SK-N-SH treated with all-trans-retinoic acid at 6 μM for 48 hours (cell line): Measurements from ENCODE around the gene ACVR1B.

ENCODE experiments used
- CREB5 ChIP-seq: fragments of 250-450 bp; sonication (Bioruptor Pico); IDR thresholded peaks from 2 replicates; pipeline ENCODE4 v1.5.1; 2020; ENCODE audit warnings: low read depth, mild to moderate bottlenecking, moderate library complexity
- CSDC2 ChIP-seq: fragments of 250-450 bp; sonication (Bioruptor Pico); IDR thresholded peaks from 2 replicates; pipeline ENCODE4 v1.5.0; 2020; ENCODE audit warnings: mild to moderate bottlenecking, moderate library complexity
- CSRNP3 ChIP-seq: fragments of 250-450 bp; sonication (Bioruptor Pico); IDR thresholded peaks from 2 replicates; pipeline ENCODE4 v1.5.1; 2021; ENCODE audit warnings: mild to moderate bottlenecking, moderate library complexity
- OSR1 ChIP-seq: fragments of 250-450 bp; sonication (Bioruptor Pico); IDR thresholded peaks from 2 replicates; pipeline ENCODE4 v1.8.0; 2022; ENCODE audit warnings: moderate library complexity, mild to moderate bottlenecking, inconsistent platforms
- TSHZ2 ChIP-seq: fragments of 250-450 bp; sonication (Bioruptor Pico); IDR thresholded peaks from 2 replicates; pipeline ENCODE4 v1.5.0; 2020; ENCODE audit warnings: mild to moderate bottlenecking, moderate library complexity
- ZFP30 ChIP-seq: fragments of 450-650 bp; formaldehyde crosslinking; IDR thresholded peaks from 2 replicates; pipeline ENCODE4 v1.5.0; 2022; ENCODE audit warnings: mild to moderate bottlenecking, moderate library complexity
- ZNF565 ChIP-seq: fragments of 450-650 bp; formaldehyde crosslinking; conservative IDR thresholded peaks from 2 replicates; pipeline ENCODE4 v1.5.0; 2020; ENCODE audit warnings: low read depth, mild to moderate bottlenecking, moderate library complexity

GRCh38 chr12:51922762-51923505, 28.6 kb upstream of the ACVR1B start:
- TF ChIP-seq TSHZ2 (CRISPR knock-in tag) (no peak), ZFP30 (CRISPR knock-in tag) (no peak), OSR1 (CRISPR knock-in tag) (no peak), CSDC2 (CRISPR knock-in tag) (no peak), ZNF565 (CRISPR knock-in tag) (no peak), CSRNP3 (no peak), CREB5 (no peak)
